Hepatocyte (in vitro differentiated cells): Measurements from ENCODE around the gene PDK2.

Experiments used
- CTCF ChIP-seq: fragments of 200-600 bp; sonication (generic); IDR thresholded peaks from 2 replicates; pipeline ENCODE4 v1.5.1; 2016; ENCODE audit warnings: antibody characterized with exemption, mild to moderate bottlenecking; ENCODE audit not compliant: poor library complexity
- EZH2phosphoT487 ChIP-seq: fragments of 200-600 bp; sonication (generic); IDR thresholded peaks from one replicate; pipeline ENCODE4 v1.6.1; 2018; ENCODE audit warnings: antibody characterized with exemption, mild to moderate bottlenecking, low read depth, moderate library complexity; ENCODE audit not compliant: unreplicated experiment, severe bottlenecking

- TF ChIP-seq EZH2phosphoT487 (no peak), CTCF (no peak)
These were observed 38.6 kb downstream of the PDK2 start for GRCh38 chr17:50133769-50134099.
